GM12878 (cell line): Measurements from ENCODE around the gene CLEC16A. TPM values are rescaled to one million over a fixed set of nuclear protein-coding genes. Genes with fewer than 3 reads are reported as not detected.

ENCODE experiments used
- ATAC-seq: fragments of 200-7000 bp; cut with Tn5 transposase; 3 replicates; pipeline ENCODE4 v1.9.1; 2020; ENCODE audit warnings: mild to moderate bottlenecking, moderate library complexity
- BruUV-seq: library from RNA; stranded (reverse); fragments of 400-500 nt; replicated peaks from 2 replicates; lab custom pipeline; 2021; lab: Mats Ljungman, UMichigan
- CTCF ChIA-PET: fragments of 300-600 bp; sonication (Branson Sonifier 250); formaldehyde crosslinking; extraction: SDS; loops from one replicate; lab custom pipeline; 2021; ENCODE audit warnings: inconsistent platforms; lab: Yijun Ruan, JAX
- POLR2A ChIA-PET: fragments of 350-600 bp; formaldehyde crosslinking; extraction: SDS; loops from one replicate; lab custom pipeline; 2021; ENCODE audit warnings: inconsistent platforms; lab: Charles Lee
- RAD21 ChIA-PET: fragments of 300-600 bp; sonication (Branson Sonifier 250); formaldehyde crosslinking; loops from one replicate; lab custom pipeline; 2023; ENCODE audit warnings: antibody characterized with exemption; ENCODE audit not compliant: unreplicated experiment; lab: Charles Lee
- SMC1A ChIA-PET: fragments of 300-600 bp; sonication (Branson Sonifier 250); formaldehyde crosslinking; loops from one replicate; lab custom pipeline; 2023; ENCODE audit not compliant: unreplicated experiment, uncharacterized antibody; lab: Charles Lee
- DNase-seq: peaks from one replicate; pipeline ENCODE4 v3.0.0-alpha.2; 2011; ENCODE audit warnings: low read depth, low spot score
- FAIRE-seq: peaks from 3 replicates; lab custom pipeline; 2011; peaks lifted over from hg19 to GRCh38; lab: Jason Lieb, UNC
- H2AFZ ChIP-seq: 2 replicates; pipeline ENCODE4 v1.6.0; 2011; ENCODE audit warnings: low read depth, low read length, control low read depth; ENCODE audit not compliant: control insufficient read depth
- H3K27ac ChIP-seq: 2 replicates; pipeline ENCODE4 v1.5.1; 2011; ENCODE audit warnings: control low read depth; ENCODE audit not compliant: control insufficient read depth, insufficient read depth
- H3K27me3 ChIP-seq, 2 experiments: replicated peaks in 1 of 2; 2 replicates each; pipeline versions ENCODE4 v1.6.0 to v1.6.1; 2011; ENCODE audit warnings: low read length in 1 of 2; ENCODE audit not compliant: control insufficient read depth in 2 of 2, insufficient read depth in 2 of 2
- H3K36me3 ChIP-seq, 2 experiments: 2 replicates each; pipeline ENCODE4 v1.5.1; 2011; ENCODE audit warnings: low read length in 1 of 2; ENCODE audit not compliant: control insufficient read depth in 2 of 2, insufficient read depth in 2 of 2
- H3K4me1 ChIP-seq: 2 replicates; pipeline ENCODE4 v1.6.1; 2011; ENCODE audit warnings: mild to moderate bottlenecking, low read length, moderate library complexity, mixed read lengths; ENCODE audit not compliant: control insufficient read depth, insufficient read depth
- H3K4me2 ChIP-seq: 2 replicates; pipeline ENCODE4 v1.6.0; 2011; ENCODE audit warnings: control low read depth; ENCODE audit not compliant: control insufficient read depth, insufficient read depth
- H3K4me3 ChIP-seq: fragments of 200-600 bp; sonication (generic); 2 replicates; pipeline ENCODE4 v1.5.1; 2016
- H3K79me2 ChIP-seq: 2 replicates; pipeline ENCODE4 v1.6.0; 2011; ENCODE audit warnings: low read length; ENCODE audit not compliant: control insufficient read depth, insufficient read depth
- H3K9ac ChIP-seq: 2 replicates; pipeline ENCODE4 v1.8.0; 2011; ENCODE audit warnings: low read length, control low read depth, mixed read lengths; ENCODE audit not compliant: control insufficient read depth, insufficient read depth
- H3K9me3 ChIP-seq: replicated peaks from 3 replicates; pipeline ENCODE4 v1.5.1; 2011; ENCODE audit warnings: mild to moderate bottlenecking, low read length; ENCODE audit not compliant: control insufficient read depth, insufficient read depth
- H4K20me1 ChIP-seq: 2 replicates; pipeline ENCODE4 v1.6.0; 2011; ENCODE audit not compliant: control insufficient read depth, insufficient read depth
- ATF7 ChIP-seq: fragments of 450-650 bp; IDR thresholded peaks from 2 replicates; pipeline ENCODE4 v1.6.1; 2016; ENCODE audit warnings: low read depth, mild to moderate bottlenecking
- BCL11A ChIP-seq: IDR thresholded peaks from 2 replicates; pipeline ENCODE4 v1.6.1; 2011; ENCODE audit warnings: low read depth, low read length
- CBFB ChIP-seq: IDR thresholded peaks from 2 replicates; pipeline ENCODE4 v1.6.1; 2016; ENCODE audit warnings: antibody characterized with exemption, low read depth
- CHD4 ChIP-seq: fragments of 200-600 bp; sonication (generic); IDR thresholded peaks from 2 replicates; pipeline ENCODE4 v1.6.1; 2016; ENCODE audit warnings: mild to moderate bottlenecking
- E4F1 ChIP-seq: fragments of 450-650 bp; IDR thresholded peaks from 2 replicates; pipeline ENCODE4 v1.6.1; 2018; ENCODE audit warnings: borderline replicate concordance, mild to moderate bottlenecking; ENCODE audit not compliant: partially characterized antibody
- ETV6 ChIP-seq, 2 experiments: fragments of 450-650 bp in 1 of 2; IDR thresholded peaks in 1 of 2; conservative IDR thresholded peaks in 1 of 2; 2 replicates each; pipeline ENCODE4 v1.6.1; 2014; ENCODE audit warnings: antibody characterized with exemption in 1 of 2, borderline replicate concordance in 1 of 2, low read depth in 1 of 2, mild to moderate bottlenecking in 1 of 2, moderate library complexity in 1 of 2
- LARP7 ChIP-seq: fragments of 450-650 bp; IDR thresholded peaks from 2 replicates; pipeline ENCODE4 v1.6.1; 2017; ENCODE audit warnings: mild to moderate bottlenecking
- MXI1 ChIP-seq: fragments of 150-350 bp; IDR thresholded peaks from 2 replicates; pipeline ENCODE4 v1.6.1; 2011; ENCODE audit warnings: low read depth, mild to moderate bottlenecking, inconsistent platforms, low read length, improper control_type of control experiment
- NFIC ChIP-seq: IDR thresholded peaks from 2 replicates; pipeline ENCODE4 v1.6.1; 2012; ENCODE audit warnings: low read depth, mild to moderate bottlenecking, inconsistent platforms, low read length, moderate library complexity
- PAX8 ChIP-seq: fragments of 450-650 bp; IDR thresholded peaks from 2 replicates; pipeline ENCODE4 v1.6.1; 2017; ENCODE audit warnings: mild to moderate bottlenecking, moderate library complexity
- RFX5 ChIP-seq: IDR thresholded peaks from 2 replicates; pipeline ENCODE4 v1.6.1; 2011; ENCODE audit warnings: low read depth, low read length, improper control_type of control experiment
- SUPT20H ChIP-seq: IDR thresholded peaks from 2 replicates; pipeline ENCODE4 v1.6.1; 2011; ENCODE audit warnings: low read depth, mild to moderate bottlenecking, low read length, moderate library complexity, borderline replicate concordance; ENCODE audit not compliant: control insufficient read depth
- TCF12 ChIP-seq: IDR thresholded peaks from 2 replicates; pipeline ENCODE4 v1.6.1; 2011; ENCODE audit warnings: low read depth, mild to moderate bottlenecking, low read length
- WRNIP1 ChIP-seq: IDR thresholded peaks from 2 replicates; pipeline ENCODE4 v1.6.1; 2011; ENCODE audit warnings: low read depth, low read length, improper control_type of control experiment, borderline replicate concordance
- WGBS: methylation state at CpG from one replicate; pipeline ENCODE4 v1.1.6; 2016; ENCODE audit warnings: low lambda C conversion rate; ENCODE audit not compliant: insufficient replicate concordance, insufficient coverage; ENCODE audit errors: missing lambda C conversion rate; 5-methylcytosine and 5-hydroxymethylcytosine counted together
- in situ Hi-C: fragments of 300-500 bp; cut with MboI; formaldehyde crosslinking; loops from 9 replicates; pipeline ENCODE4 v1.14.3; 2018; ENCODE audit warnings: mixed read lengths
- intact Hi-C: fragments of 100-400 bp; cut with micrococcal nuclease; formaldehyde crosslinking; loops from one replicate; pipeline ENCODE4 v1.14.2; 2022; ENCODE audit not compliant: unreplicated experiment
- polyA plus RNA-seq, 11 experiments: library from polyadenylated mRNA; depleted of rRNA in 4 of 11; unstranded in 6 of 11; stranded (reverse) in 5 of 11; fragments of >200 nt; fragmentation: Nextera tagmentation in 4 of 11; fragmentation: Illumina TruSeq in 1 of 11; extraction: Ambion mirVana in 4 of 11; extraction: Trizol in 1 of 11; gene quantifications; 1 replicate in 1 of 11; 2 replicates in 10 of 11; pipeline versions ENCODE4 v1.2.1 to v1.2.3, GENCODE V29; 2011 to 2016; ENCODE audit warnings: inconsistent platforms in 2 of 11, missing spikeins in 2 of 11, low read depth in 1 of 11
- total RNA-seq, 4 experiments: library from RNA; depleted of rRNA in 3 of 4; stranded (reverse); fragments of >200 nt in 3 of 4; fragmentation: Illumina TruSeq in 1 of 4; extraction: Trizol in 1 of 4; gene quantifications; 2 replicates each; pipeline versions ENCODE4 v1.2.1 to v1.2.3, GENCODE V29; 2013 to 2021
- TF ChIP-seq, protein P1 (sequence below): fragments of 450-650 bp; IDR thresholded peaks from 2 replicates; pipeline ENCODE4 v1.6.1; 2017; ENCODE audit warnings: antibody characterized with exemption, mild to moderate bottlenecking, moderate library complexity

Gene CLEC16A
- total and polyA plus RNA-seq, 10 of the 15 experiments (the other 5 are each of a cell fraction or from before 2014, with no cell fraction given) = 1.5 to 28.8 (median 19.2) TPM

GRCh38 chr16:11140867-11141266 is 196.5 kb downstream of the CLEC16A start:
- FAIRE-seq (no peak), ATAC-seq (no peak)
- no peak overlapping the region for H3K4me2 ChIP-seq
- H3K9ac ChIP-seq = no peak overlapping the region
- no peaks in the 10 kb centered on the region for H3K79me2 ChIP-seq
- no peak overlapping the region for H2AFZ ChIP-seq
- no TSS peak for BruUV-seq
- ChIA-PET POLR2A (interaction anchor here (0.6 kb wide), 1 partner anchor 52 kb away, joined by 3 read pairs; no protein-coding TSS in a partner anchor), SMC1A (interaction anchor here (0.8 kb wide), 1 partner anchor 11 kb away, joined by 3 read pairs; no protein-coding TSS in a partner anchor)
- no peak overlapping the region for H3K4me3 ChIP-seq
- H3K27me3 ChIP-seq = no peaks in the 10 kb centered on the region
- intact Hi-C loops = no loop called here
- TF ChIP-seq, protein P1, sequence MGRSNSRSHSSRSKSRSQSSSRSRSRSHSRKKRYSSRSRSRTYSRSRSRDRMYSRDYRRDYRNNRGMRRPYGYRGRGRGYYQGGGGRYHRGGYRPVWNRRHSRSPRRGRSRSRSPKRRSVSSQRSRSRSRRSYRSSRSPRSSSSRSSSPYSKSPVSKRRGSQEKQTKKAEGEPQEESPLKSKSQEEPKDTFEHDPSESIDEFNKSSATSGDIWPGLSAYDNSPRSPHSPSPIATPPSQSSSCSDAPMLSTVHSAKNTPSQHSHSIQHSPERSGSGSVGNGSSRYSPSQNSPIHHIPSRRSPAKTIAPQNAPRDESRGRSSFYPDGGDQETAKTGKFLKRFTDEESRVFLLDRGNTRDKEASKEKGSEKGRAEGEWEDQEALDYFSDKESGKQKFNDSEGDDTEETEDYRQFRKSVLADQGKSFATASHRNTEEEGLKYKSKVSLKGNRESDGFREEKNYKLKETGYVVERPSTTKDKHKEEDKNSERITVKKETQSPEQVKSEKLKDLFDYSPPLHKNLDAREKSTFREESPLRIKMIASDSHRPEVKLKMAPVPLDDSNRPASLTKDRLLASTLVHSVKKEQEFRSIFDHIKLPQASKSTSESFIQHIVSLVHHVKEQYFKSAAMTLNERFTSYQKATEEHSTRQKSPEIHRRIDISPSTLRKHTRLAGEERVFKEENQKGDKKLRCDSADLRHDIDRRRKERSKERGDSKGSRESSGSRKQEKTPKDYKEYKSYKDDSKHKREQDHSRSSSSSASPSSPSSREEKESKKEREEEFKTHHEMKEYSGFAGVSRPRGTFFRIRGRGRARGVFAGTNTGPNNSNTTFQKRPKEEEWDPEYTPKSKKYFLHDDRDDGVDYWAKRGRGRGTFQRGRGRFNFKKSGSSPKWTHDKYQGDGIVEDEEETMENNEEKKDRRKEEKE = no peak
- no peak for TF ChIP-seq ETV6 (conservative IDR thresholded peaks at IDR 0.05 in 1 of 2, IDR thresholded peaks at IDR 0.05 in 1 of 2; ENCODE audit: borderline replicate concordance in 1 of 2, low read depth in 1 of 2)
- no peak for TF ChIP-seq RFX5
- TF ChIP-seq BCL11A = no peak
- TF ChIP-seq CBFB = no peak
- no peak for TF ChIP-seq MXI1
- TF ChIP-seq NFIC = no peak
- no peak for TF ChIP-seq E4F1
- no peak for TF ChIP-seq WRNIP1
- TF ChIP-seq LARP7 = no peak
- no peak for TF ChIP-seq ATF7
- no peak for TF ChIP-seq CHD4
- no peak for TF ChIP-seq PAX8
- TF ChIP-seq TCF12 = no peak
- no peak for TF ChIP-seq SUPT20H
- TF ChIP-seq, all 136 proteins: peak for 0
- no peaks in the 10 kb centered on the region for H4K20me1 ChIP-seq
- no peaks in the 10 kb centered on the region for H3K4me1 ChIP-seq
- in situ Hi-C loops = no loop called here
- WGBS = 96% methylated on average over 5 of the region's 5 CpGs
- peaks cover 2% of the 10 kb centered on the region in 2 experiments; a peak in 2 of 4 replicates for H3K36me3 ChIP-seq
- H3K9me3 ChIP-seq = no peaks in the 10 kb centered on the region
- no peak overlapping the region for H3K27ac ChIP-seq
- DNase-seq = no peak
- ChIA-PET RAD21 (no interaction called here), CTCF (interaction anchor here (0.6 to 1.0 kb wide), 3 partner anchors 9 to 320 kb away, joined by 3 read pairs; no protein-coding TSS in a partner anchor)
